Hepatocyte (in vitro differentiated cells): Measurements from ENCODE around the gene HS6ST1. TPM values are rescaled to one million over a fixed set of nuclear protein-coding genes. Genes with fewer than 3 reads are reported as not detected.

Experiments used
- DNase-seq: peaks from one replicate; pipeline ENCODE4 v3.0.0-alpha.2; 2016; ENCODE audit warnings: low spot score
- H2AFZ ChIP-seq: fragments of 200-600 bp; sonication (generic); 2 replicates; pipeline ENCODE4 v1.6.0; 2016; ENCODE audit warnings: antibody characterized with exemption, mild to moderate bottlenecking
- H3K27ac ChIP-seq: fragments of 200-600 bp; sonication (generic); 2 replicates; pipeline ENCODE4 v1.5.1; 2016; ENCODE audit warnings: mild to moderate bottlenecking
- H3K27me3 ChIP-seq: fragments of 200-600 bp; sonication (generic); 2 replicates; pipeline ENCODE4 v1.6.1; 2016
- H3K36me3 ChIP-seq: fragments of 200-600 bp; sonication (generic); replicated peaks from 2 replicates; pipeline ENCODE4 v1.5.1; 2016; ENCODE audit warnings: low read depth; ENCODE audit not compliant: insufficient read depth
- H3K4me1 ChIP-seq: fragments of 200-600 bp; sonication (generic); 2 replicates; pipeline ENCODE4 v1.5.1; 2016; ENCODE audit warnings: mild to moderate bottlenecking, moderate library complexity; ENCODE audit not compliant: insufficient read depth
- H3K4me2 ChIP-seq: fragments of 200-600 bp; sonication (generic); 2 replicates; pipeline ENCODE4 v1.6.0; 2016
- H3K4me3 ChIP-seq: fragments of 200-600 bp; sonication (generic); 2 replicates; pipeline ENCODE4 v1.5.1; 2016; ENCODE audit warnings: mild to moderate bottlenecking
- H3K79me2 ChIP-seq: fragments of 200-600 bp; sonication (generic); 2 replicates; pipeline ENCODE4 v1.6.0; 2017; ENCODE audit warnings: mild to moderate bottlenecking
- H3K9me2 ChIP-seq: fragments of 200-600 bp; sonication (generic); replicated peaks from 2 replicates; pipeline ENCODE4 v1.6.0; 2017; ENCODE audit warnings: mild to moderate bottlenecking; ENCODE audit not compliant: insufficient read depth
- H3K9me3 ChIP-seq: fragments of 200-600 bp; sonication (generic); 2 replicates; pipeline ENCODE4 v1.5.1; 2016; ENCODE audit warnings: low read depth, mild to moderate bottlenecking
- H4K20me1 ChIP-seq: fragments of 200-600 bp; sonication (generic); 2 replicates; pipeline ENCODE4 v1.6.0; 2016; ENCODE audit warnings: mild to moderate bottlenecking; ENCODE audit not compliant: insufficient read depth, poor library complexity, severe bottlenecking
- CTCF ChIP-seq: fragments of 200-600 bp; sonication (generic); IDR thresholded peaks from 2 replicates; pipeline ENCODE4 v1.5.1; 2016; ENCODE audit warnings: antibody characterized with exemption, mild to moderate bottlenecking; ENCODE audit not compliant: poor library complexity
- EZH2 ChIP-seq: fragments of 200-600 bp; sonication (generic); IDR thresholded peaks from 2 replicates; pipeline ENCODE4 v1.6.1; 2016; ENCODE audit warnings: antibody characterized with exemption, mild to moderate bottlenecking, borderline replicate concordance
- EZH2phosphoT487 ChIP-seq: fragments of 200-600 bp; sonication (generic); IDR thresholded peaks from one replicate; pipeline ENCODE4 v1.6.1; 2018; ENCODE audit warnings: antibody characterized with exemption, mild to moderate bottlenecking, low read depth, moderate library complexity; ENCODE audit not compliant: unreplicated experiment, severe bottlenecking
- WGBS: methylation state at CpG from one replicate; pipeline ENCODE4 v1.1.6; 2016; ENCODE audit warnings: low lambda C conversion rate; ENCODE audit errors: missing lambda C conversion rate; 5-methylcytosine and 5-hydroxymethylcytosine counted together
- polyA plus RNA-seq: library from polyadenylated mRNA; unstranded; fragments of >200 nt; fragmentation: Nextera tagmentation; extraction: Ambion mirVana; gene quantifications from 2 replicates; pipeline ENCODE4 v1.2.1, GENCODE V29; 2016
- total RNA-seq: library from RNA; depleted of rRNA; stranded (reverse); fragments of >200 nt; gene quantifications from 2 replicates; pipeline ENCODE4 v1.2.3, GENCODE V29; 2014

The HS6ST1 gene
- total and polyA plus RNA-seq, 2 experiments from 2014 or later = 46.7 to 48.3 TPM

- H3K4me1 ChIP-seq = no peaks in the 10 kb centered on the region
- H3K9me2 ChIP-seq = no peaks in the 10 kb centered on the region
- H3K79me2 ChIP-seq = peaks cover 99% of the 10 kb centered on the region
- no peak for DNase-seq
- H3K9me3 ChIP-seq = no peaks in the 10 kb centered on the region
- 97% methylated on average over 7 of the region's 7 CpGs for WGBS
- H3K4me3 ChIP-seq = no peak overlapping the region
- no peak overlapping the region for H3K4me2 ChIP-seq
- H3K36me3 ChIP-seq = no peaks in the 10 kb centered on the region
- no peaks in the 10 kb centered on the region for H3K27me3 ChIP-seq
- H3K27ac ChIP-seq = no peak overlapping the region
- no peak for TF ChIP-seq EZH2
- no peak for TF ChIP-seq CTCF
- no peak for TF ChIP-seq EZH2phosphoT487
- H4K20me1 ChIP-seq = peaks cover 59% of the 10 kb centered on the region
- H2AFZ ChIP-seq = no peak overlapping the region
These were observed 20.4 kb downstream of the HS6ST1 start for GRCh38 chr2:128298286-128298685.

- Histone ChIP-seq H3K9me2 (no peaks in the 10 kb centered on the region), H2AFZ (no peak overlapping the region), H3K4me2 (no peak overlapping the region), H3K36me3 (no peaks in the 10 kb centered on the region), H3K79me2 (peaks cover 96% of the 10 kb centered on the region), H3K4me1 (no peaks in the 10 kb centered on the region), H3K27me3 (no peaks in the 10 kb centered on the region), H3K27ac (no peak overlapping the region), H3K4me3 (no peak overlapping the region), H4K20me1 (peaks cover 53% of the 10 kb centered on the region), H3K9me3 (no peaks in the 10 kb centered on the region)
- no peak for DNase-seq
- WGBS = 99% methylated on average over 8 of the region's 8 CpGs
- no peak for TF ChIP-seq EZH2
- no peak for TF ChIP-seq EZH2phosphoT487
- TF ChIP-seq CTCF = no peak
These were observed 24.7 kb downstream of the HS6ST1 start for GRCh38 chr2:128293870-128294455.

- Histone ChIP-seq H3K4me3 (no peak overlapping the region), H3K9me3 (no peaks in the 10 kb centered on the region), H3K79me2 (peaks cover 96% of the 10 kb centered on the region), H3K27ac (no peak overlapping the region), H3K36me3 (no peaks in the 10 kb centered on the region), H3K4me1 (no peaks in the 10 kb centered on the region), H3K27me3 (no peaks in the 10 kb centered on the region), H2AFZ (no peak overlapping the region), H4K20me1 (peaks cover 51% of the 10 kb centered on the region), H3K9me2 (no peaks in the 10 kb centered on the region), H3K4me2 (no peak overlapping the region)
- 93% methylated on average over 8 of the region's 8 CpGs for WGBS
- TF ChIP-seq CTCF (no peak), EZH2 (no peak), EZH2phosphoT487 (no peak)
- DNase-seq = no peak
These were observed 25.3 kb downstream of the HS6ST1 start for GRCh38 chr2:128293426-128293755.
